Body of pancreas (tissue), 4 donors: ENCODE results near the gene CA9.

Experiments used
- POLR2A ChIP-seq, 3 donors: fragments of 450-650 bp; IDR thresholded peaks; one replicate each; pipeline ENCODE4 v1.6.1; 2016; ENCODE audit warnings: antibody characterized with exemption in 3 of 3, mild to moderate bottlenecking in 2 of 3
- TF ChIP-seq, protein P1 (sequence below), 7 experiments: fragments of 450-650 bp in 4 of 7; fragments of 200-600 bp in 3 of 7; sonication (generic) in 3 of 7; IDR thresholded peaks; one replicate each; pipeline ENCODE4 v1.5.1; 2016 to 2019; ENCODE audit warnings: antibody characterized with exemption in 7 of 7

DNA sequence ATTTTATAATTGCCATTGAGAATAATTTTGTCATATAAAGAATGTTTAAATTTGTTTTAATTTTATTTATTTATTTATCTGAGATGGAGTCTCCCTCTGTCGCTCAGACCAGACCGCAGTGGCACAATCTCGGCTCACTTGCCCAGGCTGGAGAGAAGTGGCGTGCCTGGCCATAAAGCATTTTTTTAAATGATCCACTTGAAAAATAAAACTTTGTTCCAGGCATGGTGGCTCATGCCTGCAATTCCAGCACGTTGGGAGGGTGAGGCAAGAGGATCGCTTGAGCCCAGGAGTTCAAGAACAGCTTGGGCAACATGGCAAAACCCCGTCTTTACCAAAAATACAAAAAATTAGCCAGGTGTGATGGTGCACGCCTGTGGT is 20.9 kb upstream of the CA9 start:
- TF ChIP-seq, protein P1, sequence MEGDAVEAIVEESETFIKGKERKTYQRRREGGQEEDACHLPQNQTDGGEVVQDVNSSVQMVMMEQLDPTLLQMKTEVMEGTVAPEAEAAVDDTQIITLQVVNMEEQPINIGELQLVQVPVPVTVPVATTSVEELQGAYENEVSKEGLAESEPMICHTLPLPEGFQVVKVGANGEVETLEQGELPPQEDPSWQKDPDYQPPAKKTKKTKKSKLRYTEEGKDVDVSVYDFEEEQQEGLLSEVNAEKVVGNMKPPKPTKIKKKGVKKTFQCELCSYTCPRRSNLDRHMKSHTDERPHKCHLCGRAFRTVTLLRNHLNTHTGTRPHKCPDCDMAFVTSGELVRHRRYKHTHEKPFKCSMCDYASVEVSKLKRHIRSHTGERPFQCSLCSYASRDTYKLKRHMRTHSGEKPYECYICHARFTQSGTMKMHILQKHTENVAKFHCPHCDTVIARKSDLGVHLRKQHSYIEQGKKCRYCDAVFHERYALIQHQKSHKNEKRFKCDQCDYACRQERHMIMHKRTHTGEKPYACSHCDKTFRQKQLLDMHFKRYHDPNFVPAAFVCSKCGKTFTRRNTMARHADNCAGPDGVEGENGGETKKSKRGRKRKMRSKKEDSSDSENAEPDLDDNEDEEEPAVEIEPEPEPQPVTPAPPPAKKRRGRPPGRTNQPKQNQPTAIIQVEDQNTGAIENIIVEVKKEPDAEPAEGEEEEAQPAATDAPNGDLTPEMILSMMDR (IDR thresholded peaks at IDR 0.05): no peak
- TF ChIP-seq POLR2A (IDR thresholded peaks at IDR 0.05): no peak
